Activated CD8-positive, alpha-beta memory T cell treated with anti-CD3 and anti-CD28 coated beads for 24 hours (primary cell): ENCODE data around the gene RRP9.
A peak's percentile ranks its signal among the peaks of the same experiment; 100 is the strongest.
"Not testable (repeated sequence)": the region's sequence is repeated elsewhere in the genome, so short reads cannot be mapped to it uniquely, and the experiment has no call there.

Experiments used
- DNase-seq: peaks from one replicate; pipeline ENCODE4 v3.0.0-alpha.2; 2020

RRP9 gene

GRCh38 chr3:51941798-51942602 lies at the start of gene RRP9, which contains the start of gene PARP3:
Gene RRP9 (minus strand): TSS chr3:51941904. CDS start chr3:51941867, 37 bp downstream.
Gene PARP3 (plus strand): TSS chr3:51942363. CDS start chr3:51943356, 993 bp downstream.
- peak; percentile 99 for DNase-seq

GRCh38 chr3:51990501-51990971 lies 48.8 kb upstream of the RRP9 start:
- not testable (repeated sequence) for DNase-seq

GRCh38 chr3:51988286-51989146 lies 46.8 kb upstream of the RRP9 start:
- no peak for DNase-seq

- no peak for DNase-seq
Measured at GRCh38 chr3:51987568-51987967, 45.9 kb upstream of the RRP9 start.

- DNase-seq = no peak
Measured at GRCh38 chr3:51986010-51986947, 44.6 kb upstream of the RRP9 start.

- DNase-seq = no peak
Measured at GRCh38 chr3:51985063-51985462, 43.4 kb upstream of the RRP9 start.

GRCh38 chr3:51984269-51984647 lies 42.6 kb upstream of the RRP9 start:
- no peak for DNase-seq

- no peak for DNase-seq
Measured at GRCh38 chr3:51983578-51984268, 42.0 kb upstream of the RRP9 start.

- DNase-seq = peak; percentile 91
Measured at GRCh38 chr3:51982838-51983577, 41.3 kb upstream of the RRP9 start, which contains the start of gene ACY1. Gene ACY1 (plus strand): TSS chr3:51983535. CDS start chr3:51984065, 530 bp downstream.

- peak; percentile 73 for DNase-seq
Measured at GRCh38 chr3:51982352-51982837, 40.7 kb upstream of the RRP9 start.

- DNase-seq = no peak
Measured at GRCh38 chr3:51980253-51980652, 38.5 kb upstream of the RRP9 start.

- DNase-seq = no peak
Measured at GRCh38 chr3:51978143-51978502, 36.4 kb upstream of the RRP9 start.

GRCh38 chr3:51977446-51978142 lies 35.9 kb upstream of the RRP9 start:
- no peak for DNase-seq

GRCh38 chr3:51975852-51976549 lies 34.3 kb upstream of the RRP9 start:
- DNase-seq = no peak

- peak; percentile 89 for DNase-seq
Measured at GRCh38 chr3:51974963-51975851, 33.5 kb upstream of the RRP9 start, which contains the start of gene ABHD14A. Gene ABHD14A (plus strand): TSS chr3:51975064. CDS start chr3:51975136, 72 bp downstream.

- no peak for DNase-seq
Measured at GRCh38 chr3:51974277-51974962, 32.7 kb upstream of the RRP9 start.

GRCh38 chr3:51971350-51971749 lies 29.6 kb upstream of the RRP9 start:
- no peak for DNase-seq
